K562 (cell line): Measurements from ENCODE around the gene ANO8. TPM values are rescaled to one million over a fixed set of nuclear protein-coding genes. Genes with fewer than 3 reads are reported as not detected.
A peak's percentile ranks its signal among the peaks of the same experiment; 100 is the strongest.

Experiments
- ADNP ChIP-seq: fragments of 200-800 bp; sonication (Bioruptor generic); IDR thresholded peaks from 2 replicates; pipeline ENCODE4 v1.6.1; 2016; ENCODE audit warnings: missing genetic modification characterization, missing compliant biosample characterization
- ATF6 ChIP-seq: sonication (generic); formaldehyde crosslinking; IDR thresholded peaks from 2 replicates; pipeline ENCODE4 v1.4.0; 2020; ENCODE audit warnings: mild to moderate bottlenecking, missing genetic modification reagents
- CREB1 ChIP-seq, 2 experiments: sonication (generic) in 1 of 2; formaldehyde crosslinking in 1 of 2; IDR thresholded peaks; 2 replicates each; pipeline versions ENCODE4 v1.6.1 to v1.8.0; 2012 to 2022; ENCODE audit warnings: inconsistent platforms in 1 of 2, mild to moderate bottlenecking in 1 of 2, missing genetic modification reagents in 1 of 2, moderate library complexity in 1 of 2
- CREM ChIP-seq: IDR thresholded peaks from 2 replicates; pipeline ENCODE4 v1.6.1; 2014; ENCODE audit warnings: antibody characterized with exemption, low read depth
- CTBP1 ChIP-seq: fragments of 450-650 bp; IDR thresholded peaks from 2 replicates; pipeline ENCODE4 v1.6.1; 2016; ENCODE audit warnings: borderline replicate concordance
- DPF2 ChIP-seq: fragments of 450-650 bp; IDR thresholded peaks from 2 replicates; pipeline ENCODE4 v1.6.1; 2016
- HDAC8 ChIP-seq: fragments of 450-650 bp; IDR thresholded peaks from 2 replicates; pipeline ENCODE4 v1.6.1; 2016; ENCODE audit warnings: mild to moderate bottlenecking, missing genetic modification characterization, moderate library complexity, missing compliant biosample characterization
- NCOA2 ChIP-seq, 2 experiments: fragments of 450-650 bp; IDR thresholded peaks; 2 replicates each; pipeline ENCODE4 v1.6.1; 2018; ENCODE audit warnings: mild to moderate bottlenecking in 2 of 2, moderate library complexity in 1 of 2; ENCODE audit not compliant: partially characterized antibody in 2 of 2
- RFX1 ChIP-seq: fragments of 450-650 bp; IDR thresholded peaks from 2 replicates; pipeline ENCODE4 v1.6.1; 2016; ENCODE audit warnings: mild to moderate bottlenecking, moderate library complexity
- SRSF9 ChIP-seq: fragments of 200-400 bp; formaldehyde crosslinking; IDR thresholded peaks from 2 replicates; pipeline ENCODE4 v1.6.1; 2017; ENCODE audit warnings: low read depth, low read length, borderline replicate concordance
- TCF7 ChIP-seq: sonication (generic); IDR thresholded peaks from 2 replicates; pipeline ENCODE4 v1.6.1; 2016; ENCODE audit warnings: antibody characterized with exemption, borderline replicate concordance
- TEAD4 ChIP-seq, 2 experiments: sonication (generic) in 1 of 2; formaldehyde crosslinking in 1 of 2; IDR thresholded peaks; 2 replicates each; pipeline versions ENCODE4 v1.6.1 to v1.8.0; 2012 to 2022; ENCODE audit warnings: borderline replicate concordance in 1 of 2, inconsistent platforms in 1 of 2, low read length in 1 of 2, mild to moderate bottlenecking in 1 of 2, missing genetic modification reagents in 1 of 2
- ZBTB26 ChIP-seq: fragments of 450-650 bp; formaldehyde crosslinking; IDR thresholded peaks from 2 replicates; pipeline ENCODE4 v1.4.0; 2022; ENCODE audit warnings: missing genetic modification characterization
- ZBTB43 ChIP-seq: sonication (generic); formaldehyde crosslinking; IDR thresholded peaks from 2 replicates; pipeline ENCODE4 v1.8.0; 2023; ENCODE audit warnings: mild to moderate bottlenecking, missing genetic modification reagents
- ZNF24 ChIP-seq: fragments of 450-650 bp; IDR thresholded peaks from 2 replicates; pipeline ENCODE4 v1.6.1; 2016
- ZNF57 ChIP-seq: fragments of 450-650 bp; formaldehyde crosslinking; IDR thresholded peaks from 2 replicates; pipeline ENCODE4 v1.4.0; 2020; ENCODE audit warnings: mild to moderate bottlenecking, moderate library complexity
- ZNF609 ChIP-seq: sonication (generic); formaldehyde crosslinking; IDR thresholded peaks from 2 replicates; pipeline ENCODE4 v1.8.1; 2023; ENCODE audit warnings: missing genetic modification reagents, mild to moderate bottlenecking, borderline replicate concordance
- polyA plus RNA-seq, 8 experiments: library from polyadenylated mRNA; depleted of rRNA in 4 of 8; stranded (reverse) in 5 of 8; unstranded in 3 of 8; fragments of >200 nt; fragmentation: Nextera tagmentation in 2 of 8; fragmentation: Illumina TruSeq in 1 of 8; extraction: Ambion mirVana in 2 of 8; extraction: Trizol in 1 of 8; gene quantifications; 2 replicates each; pipeline versions ENCODE4 v1.2.1 to v1.2.3, GENCODE V29; 2011 to 2014; ENCODE audit warnings: inconsistent platforms in 1 of 8, missing spikeins in 1 of 8
- total RNA-seq, 7 experiments: library from RNA; depleted of rRNA in 6 of 7; stranded (reverse); fragments of >200 nt in 6 of 7; fragmentation: Illumina TruSeq in 2 of 7; extraction: Trizol in 2 of 7; gene quantifications; 2 replicates each; pipeline versions ENCODE4 v1.2.1 to v1.2.3, GENCODE V29; 2011 to 2021; ENCODE audit warnings: low replicate concordance in 1 of 7
- TF ChIP-seq, protein P1 (sequence below): sonication (generic); IDR thresholded peaks from 2 replicates; pipeline ENCODE4 v1.6.1; 2016

ANO8 gene
- total and polyA plus RNA-seq, 9 of the 15 experiments (the other 6 are each of a cell fraction or from before 2014, with no cell fraction given) = 0.07 to 7.6 (median 2.3) TPM; not detected in 1

DNA sequence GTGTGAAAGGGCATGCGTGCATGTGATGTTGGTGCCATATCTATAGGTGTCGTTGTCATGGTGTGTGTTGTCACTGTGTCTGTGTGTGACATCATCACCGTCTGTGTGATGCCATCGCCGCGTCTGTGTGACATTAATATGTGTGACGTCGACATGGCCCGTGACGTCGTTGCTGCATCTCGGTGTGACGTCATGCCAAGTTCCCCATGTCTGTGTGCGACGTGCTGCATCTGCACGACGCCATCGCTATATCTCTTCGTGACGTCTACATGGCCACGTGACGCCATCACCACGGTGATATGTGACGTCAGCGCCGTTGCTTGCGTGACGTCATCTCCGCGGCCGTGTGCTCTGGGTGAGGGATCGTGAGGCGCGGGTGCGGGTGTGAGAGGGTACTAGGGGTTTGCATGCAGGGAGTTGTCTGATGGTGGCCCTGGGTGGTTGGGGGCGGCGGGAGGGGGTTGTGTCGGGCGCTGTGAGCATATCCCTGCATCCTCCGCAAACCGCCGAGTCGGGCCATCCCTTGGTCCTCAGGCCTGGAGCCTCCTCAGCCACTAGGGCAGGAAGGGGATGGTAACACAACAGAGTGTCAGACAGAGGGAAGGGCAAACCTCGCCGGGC lies 17.3 kb upstream of the ANO8 start (continued):
- TF ChIP-seq ZNF609 (0 out of 2 replicates have a peak, but pooled peaks have one; percentile 34), NCOA2 (IDR thresholded peaks at IDR 0.05; ENCODE audit: partially characterized antibody in 2 of 2) (no peak), ADNP (no peak), ZBTB26 (CRISPR knock-in tag) (no peak), ZBTB43 (CRISPR knock-in tag) (no peak), CREB1 (IDR thresholded peaks at IDR 0.05) (peak; percentile 100), CREB1 (CRISPR knock-in tag; IDR thresholded peaks at IDR 0.05) (peak; percentile 100), CREM (peak; percentile 100), DPF2 (no peak; the same call in 1 of the 2 replicates), TCF7 (no peak), SRSF9 (no peak), ZNF24 (no peak), HDAC8 (tag) (no peak), CTBP1 (peak; percentile 53; the same call in 1 of the 2 replicates), RFX1 (no peak; the same call in 1 of the 2 replicates), TEAD4 (IDR thresholded peaks at IDR 0.05; ENCODE audit: low read length) (no peak), TEAD4 (CRISPR knock-in tag; IDR thresholded peaks at IDR 0.05; ENCODE audit: borderline replicate concordance) (no peak), ATF6 (CRISPR knock-in tag) (no peak), ZNF57 (CRISPR knock-in tag) (no peak)
- TF ChIP-seq, protein P1, sequence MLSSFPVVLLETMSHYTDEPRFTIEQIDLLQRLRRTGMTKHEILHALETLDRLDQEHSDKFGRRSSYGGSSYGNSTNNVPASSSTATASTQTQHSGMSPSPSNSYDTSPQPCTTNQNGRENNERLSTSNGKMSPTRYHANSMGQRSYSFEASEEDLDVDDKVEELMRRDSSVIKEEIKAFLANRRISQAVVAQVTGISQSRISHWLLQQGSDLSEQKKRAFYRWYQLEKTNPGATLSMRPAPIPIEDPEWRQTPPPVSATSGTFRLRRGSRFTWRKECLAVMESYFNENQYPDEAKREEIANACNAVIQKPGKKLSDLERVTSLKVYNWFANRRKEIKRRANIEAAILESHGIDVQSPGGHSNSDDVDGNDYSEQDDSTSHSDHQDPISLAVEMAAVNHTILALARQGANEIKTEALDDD = no peak
